Dermis blood vessel endothelial cell (primary cell): ENCODE results near the gene MS4A10. TPM values are rescaled to one million over a fixed set of nuclear protein-coding genes. Genes with fewer than 3 reads are reported as not detected.
"Not testable (repeated sequence)": the region's sequence is repeated elsewhere in the genome, so short reads cannot be mapped to it uniquely, and the experiment has no call there.

ENCODE experiments used
- DNase-seq: peaks from one replicate; pipeline ENCODE4 v3.0.0; 2010
- total RNA-seq: library from RNA; depleted of rRNA; stranded (reverse); fragments of >200 nt; gene quantifications from 2 replicates; pipeline ENCODE4 v1.2.3, GENCODE V29; 2014

MS4A10 gene
- not detected in 2 replicates for total RNA-seq

- no peak for DNase-seq
Measured at GRCh38 chr11:60785136-60785535, at the start of gene MS4A10. Gene MS4A10 (plus strand): TSS chr11:60785333. CDS start chr11:60790336, 5,003 bp downstream.

- no peak for DNase-seq
Measured at GRCh38 chr11:60739114-60739513, 46.0 kb upstream of the MS4A10 start.

GRCh38 chr11:60740573-60740972, 44.6 kb upstream of the MS4A10 start:
- DNase-seq, result no peak

- no peak for DNase-seq
Measured at GRCh38 chr11:60741421-60741820, 43.7 kb upstream of the MS4A10 start.

GRCh38 chr11:60743058-60743457, 42.1 kb upstream of the MS4A10 start:
- no peak for DNase-seq

- no peak for DNase-seq
Measured at GRCh38 chr11:60744114-60744513, 41.0 kb upstream of the MS4A10 start.

GRCh38 chr11:60747359-60747873, 37.7 kb upstream of the MS4A10 start:
- DNase-seq, result no peak

GRCh38 chr11:60748225-60748624, 36.9 kb upstream of the MS4A10 start:
- no peak for DNase-seq

GRCh38 chr11:60748821-60749220, 36.3 kb upstream of the MS4A10 start:
- DNase-seq, result no peak

GRCh38 chr11:60750911-60751310, 34.2 kb upstream of the MS4A10 start:
- DNase-seq, result no peak

GRCh38 chr11:60753309-60753708, 31.8 kb upstream of the MS4A10 start:
- DNase-seq, result no peak

GRCh38 chr11:60754887-60755286, 30.2 kb upstream of the MS4A10 start:
- no peak for DNase-seq

- DNase-seq, result peak; percentile 55
Measured at GRCh38 chr11:60756307-60757032, 28.7 kb upstream of the MS4A10 start, which contains the start of gene MS4A15. Gene MS4A15 (plus strand): TSS chr11:60756867. CDS start chr11:60763734, 6,867 bp downstream.

GRCh38 chr11:60757231-60757800, 27.8 kb upstream of the MS4A10 start:
- no peak for DNase-seq

- not testable (repeated sequence) for DNase-seq
Measured at GRCh38 chr11:60758671-60759070, 26.5 kb upstream of the MS4A10 start.

- DNase-seq, result not testable (repeated sequence)
Measured at GRCh38 chr11:60759438-60760225, 25.5 kb upstream of the MS4A10 start.

GRCh38 chr11:60761436-60762190, 23.5 kb upstream of the MS4A10 start:
- no peak for DNase-seq

- DNase-seq, result peak; percentile 33
Measured at GRCh38 chr11:60762851-60763691, 22.1 kb upstream of the MS4A10 start.

- no peak for DNase-seq
Measured at GRCh38 chr11:60763692-60764369, 21.3 kb upstream of the MS4A10 start.

- no peak for DNase-seq
Measured at GRCh38 chr11:60764879-60765278, 20.3 kb upstream of the MS4A10 start.

GRCh38 chr11:60765355-60765754, 19.8 kb upstream of the MS4A10 start:
- DNase-seq, result no peak
